GM19099 (cell line): Measurements from ENCODE around the gene LAMA5.

Experiments
- POLR2A ChIP-seq: IDR thresholded peaks from 3 replicates; pipeline ENCODE4 v1.6.1; 2011; ENCODE audit warnings: low read depth; ENCODE audit not compliant: insufficient read length; ENCODE audit errors: extremely low read depth

Gene LAMA5

DNA sequence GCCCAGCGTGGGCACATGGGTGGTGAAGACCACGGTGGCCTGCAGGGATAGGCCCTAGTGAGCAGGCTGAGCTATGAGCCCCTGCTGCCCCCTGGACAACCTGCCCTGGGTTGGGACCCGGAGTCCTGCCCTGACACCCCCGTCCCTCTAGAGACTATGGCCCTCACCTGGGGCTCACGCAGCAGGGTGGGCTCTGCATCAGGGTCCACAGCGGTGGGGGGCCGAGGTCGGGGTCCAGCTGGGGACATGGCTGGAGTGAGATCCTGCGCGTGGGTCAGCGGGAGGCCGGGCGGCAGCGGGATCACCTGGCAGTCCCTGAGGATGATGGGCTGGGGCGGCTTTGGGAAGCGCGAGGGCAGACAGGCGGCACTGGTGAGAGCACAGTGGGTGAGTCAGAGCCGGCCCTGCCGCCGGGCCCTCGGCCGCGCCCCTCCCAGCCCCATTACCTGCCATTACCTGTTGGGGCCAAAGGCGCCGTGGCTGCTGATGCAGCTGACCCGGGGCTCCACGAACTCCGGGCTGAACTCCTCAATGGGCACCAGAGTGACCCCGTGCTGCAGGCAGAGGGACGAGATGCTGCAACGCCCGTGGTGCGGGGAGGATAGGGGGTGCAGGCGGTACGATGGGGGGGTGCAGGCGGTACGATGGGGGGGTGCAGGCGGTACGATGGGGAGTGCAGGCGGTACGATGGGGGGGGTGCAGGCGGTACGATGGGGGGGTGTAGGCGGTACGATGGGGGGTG is 36.4 kb downstream of the LAMA5 start:
- no peak for TF ChIP-seq POLR2A

DNA sequence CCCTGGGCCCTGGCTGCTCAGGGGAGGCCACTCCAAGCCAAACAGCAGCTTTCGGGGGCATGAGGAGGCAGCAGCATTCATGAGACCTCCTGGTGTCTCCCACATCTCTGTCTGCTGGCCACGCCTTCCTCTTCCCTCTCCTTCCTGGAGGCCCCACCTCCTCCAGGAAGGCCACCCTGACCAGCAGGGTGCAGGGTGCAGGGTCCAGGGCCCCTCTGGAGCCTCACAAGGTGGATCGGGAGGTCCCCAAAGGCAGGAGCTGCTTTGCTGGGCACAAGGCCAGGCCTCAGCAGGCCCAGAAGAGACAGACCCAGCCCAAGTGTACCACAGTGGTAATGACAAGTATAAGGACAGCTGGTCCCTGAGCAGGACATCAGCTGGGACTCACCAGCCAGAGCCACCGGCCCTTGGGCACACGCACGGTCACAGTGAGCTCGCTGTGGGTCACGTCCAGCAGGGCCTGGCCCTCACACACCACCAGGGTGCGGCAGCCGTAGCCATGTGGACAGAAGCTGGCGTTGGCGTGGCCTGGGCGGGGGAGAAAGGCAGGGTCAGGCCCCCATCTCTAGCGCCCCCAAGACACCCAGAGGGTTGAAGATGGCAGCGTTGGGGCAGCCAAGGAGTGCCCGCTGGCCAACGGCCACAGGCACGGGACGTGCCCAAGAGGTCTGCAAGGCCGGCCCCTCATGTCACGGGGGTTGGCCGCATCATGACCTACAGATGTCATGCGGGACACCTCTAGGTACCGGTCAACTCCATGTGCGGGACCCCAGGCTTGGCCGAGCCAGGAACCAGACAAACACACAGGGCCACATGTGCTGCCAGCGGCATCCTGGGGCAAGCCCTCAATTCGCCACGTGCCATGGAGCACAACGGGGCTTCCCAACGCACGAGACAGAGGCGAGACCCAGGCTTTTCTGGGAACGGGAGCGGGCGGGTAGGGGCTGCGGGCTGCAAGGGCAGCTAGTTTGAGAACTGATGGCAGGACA is 37.4 kb downstream of the LAMA5 start:
- TF ChIP-seq POLR2A = no peak

DNA sequence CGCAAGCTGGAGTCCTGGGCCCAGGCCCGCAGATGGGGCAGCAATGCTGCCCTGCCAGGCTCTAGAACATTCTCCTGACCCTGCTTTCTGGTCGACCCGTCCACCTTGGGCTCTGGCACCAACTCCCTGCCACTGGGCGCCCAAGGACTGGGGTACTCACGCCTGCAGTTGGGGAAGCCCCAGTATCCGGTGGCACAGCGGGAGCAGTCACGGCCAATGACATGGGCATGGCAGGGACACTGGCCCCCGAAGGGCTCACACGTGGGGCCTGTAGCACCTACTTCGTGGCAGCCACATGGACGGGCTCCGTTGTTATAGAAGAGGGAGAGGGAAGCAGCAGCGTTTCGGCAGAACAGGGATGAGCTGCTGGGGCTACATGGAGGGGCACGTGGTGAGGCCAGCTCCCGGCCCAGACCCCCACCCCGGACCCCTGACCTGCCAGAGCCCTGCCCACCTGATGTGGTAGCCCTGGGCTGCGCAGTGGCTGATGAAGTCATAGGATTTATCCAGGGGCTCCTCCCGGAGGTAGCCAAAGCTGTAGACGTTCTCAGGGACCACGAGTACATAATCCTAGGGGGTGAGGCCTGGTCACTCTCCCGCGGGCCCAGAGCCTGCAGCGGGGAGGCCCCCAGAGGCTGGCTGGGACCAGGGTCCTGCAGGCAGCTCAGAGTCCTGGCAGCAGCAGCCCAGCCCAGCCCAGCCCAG is 38.3 kb downstream of the LAMA5 start:
- no peak for TF ChIP-seq POLR2A

DNA sequence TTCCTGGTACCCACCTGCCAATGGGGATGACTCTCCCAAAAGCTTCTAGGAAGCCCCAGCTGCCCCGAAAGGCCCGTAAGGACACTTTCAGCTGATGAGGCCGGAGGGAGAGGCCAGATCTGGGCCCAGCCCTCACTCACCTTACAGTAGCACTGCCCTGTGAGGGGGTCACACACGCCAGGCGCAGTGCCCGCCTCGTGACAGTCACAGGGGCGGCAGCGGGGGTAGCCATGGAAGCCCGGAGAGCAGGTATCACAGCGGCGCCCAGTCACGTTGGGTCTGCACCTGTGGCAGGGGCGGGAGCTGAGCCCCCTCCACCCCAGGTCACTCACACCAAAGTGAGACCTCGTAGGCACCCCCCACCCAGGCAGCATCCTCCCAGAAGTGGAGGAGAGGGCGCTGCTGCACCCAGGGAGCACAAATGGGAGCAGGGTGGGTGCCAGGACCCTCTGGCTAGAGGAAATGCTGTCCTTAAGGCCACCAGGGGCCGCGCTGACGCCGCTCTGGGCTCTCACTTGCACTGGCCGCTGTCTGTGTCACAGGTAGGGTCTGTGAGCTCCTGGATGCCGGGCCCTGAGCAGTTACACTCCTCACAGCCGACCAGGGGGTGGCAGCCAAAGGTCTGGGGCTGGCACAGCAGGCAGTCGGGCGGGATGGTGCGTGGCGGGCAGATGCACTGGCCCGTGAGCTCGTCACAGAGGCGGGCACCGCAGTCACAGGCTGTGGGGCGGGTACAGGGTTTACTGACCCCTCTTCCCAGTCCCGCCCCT is 39.2 kb downstream of the LAMA5 start:
- TF ChIP-seq POLR2A = no peak

DNA sequence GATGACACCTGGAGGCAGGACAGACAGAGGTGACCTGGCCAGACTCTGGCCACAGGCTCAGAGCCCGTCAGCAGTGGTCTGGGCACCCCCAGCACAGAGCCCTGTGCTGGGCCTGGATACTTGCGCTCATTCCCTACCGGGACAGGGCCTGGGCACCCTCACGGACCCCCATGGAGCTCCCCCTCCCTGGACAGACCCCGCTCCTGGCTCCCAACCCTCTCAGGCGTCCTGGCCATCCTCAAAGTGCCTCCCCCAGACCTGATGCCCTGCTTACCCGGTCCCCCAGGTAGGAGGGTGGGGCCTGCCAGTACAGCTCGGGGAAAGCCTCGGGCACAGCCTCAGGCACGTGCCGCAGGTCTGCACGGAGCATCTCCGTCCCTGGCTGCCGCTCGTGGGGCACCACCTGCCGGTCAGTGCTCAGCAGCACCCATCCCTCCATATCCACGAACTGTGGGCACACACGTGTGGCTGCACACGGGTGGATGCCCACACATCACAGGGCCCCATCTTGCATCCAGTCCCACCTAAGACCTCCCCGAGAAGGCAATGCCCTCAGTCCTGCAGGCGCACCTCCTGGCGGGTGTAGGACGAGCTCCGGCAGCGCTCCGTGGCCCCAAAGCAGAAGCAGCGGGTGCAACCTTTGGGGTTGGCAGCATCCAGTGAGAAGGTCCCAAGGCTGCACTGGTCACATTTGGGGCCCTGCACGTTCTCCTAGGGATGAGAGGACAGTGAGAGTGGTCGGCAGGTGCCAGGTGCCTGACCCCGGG is 40.0 kb downstream of the LAMA5 start:
- TF ChIP-seq POLR2A = no peak

DNA sequence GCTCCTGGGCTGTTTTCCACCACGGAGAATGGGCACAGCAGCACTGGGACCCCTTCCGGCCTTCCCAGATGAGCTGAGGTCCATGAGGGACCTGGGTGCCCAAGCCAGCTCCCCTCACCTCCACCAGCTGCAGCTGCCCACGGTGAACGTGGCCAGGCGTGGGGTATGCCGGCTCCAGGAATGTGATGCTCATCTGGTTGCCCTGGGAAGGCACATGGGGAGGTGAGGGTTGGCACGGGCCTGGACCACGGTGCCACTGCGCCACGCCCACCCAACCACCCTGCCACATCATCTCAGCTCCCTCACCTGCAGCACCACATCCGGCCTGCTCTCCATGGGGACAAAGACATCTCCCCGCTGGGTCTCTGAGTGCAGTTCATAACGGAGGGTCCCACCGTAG is 40.6 kb downstream of the LAMA5 start:
- no peak for TF ChIP-seq POLR2A

DNA sequence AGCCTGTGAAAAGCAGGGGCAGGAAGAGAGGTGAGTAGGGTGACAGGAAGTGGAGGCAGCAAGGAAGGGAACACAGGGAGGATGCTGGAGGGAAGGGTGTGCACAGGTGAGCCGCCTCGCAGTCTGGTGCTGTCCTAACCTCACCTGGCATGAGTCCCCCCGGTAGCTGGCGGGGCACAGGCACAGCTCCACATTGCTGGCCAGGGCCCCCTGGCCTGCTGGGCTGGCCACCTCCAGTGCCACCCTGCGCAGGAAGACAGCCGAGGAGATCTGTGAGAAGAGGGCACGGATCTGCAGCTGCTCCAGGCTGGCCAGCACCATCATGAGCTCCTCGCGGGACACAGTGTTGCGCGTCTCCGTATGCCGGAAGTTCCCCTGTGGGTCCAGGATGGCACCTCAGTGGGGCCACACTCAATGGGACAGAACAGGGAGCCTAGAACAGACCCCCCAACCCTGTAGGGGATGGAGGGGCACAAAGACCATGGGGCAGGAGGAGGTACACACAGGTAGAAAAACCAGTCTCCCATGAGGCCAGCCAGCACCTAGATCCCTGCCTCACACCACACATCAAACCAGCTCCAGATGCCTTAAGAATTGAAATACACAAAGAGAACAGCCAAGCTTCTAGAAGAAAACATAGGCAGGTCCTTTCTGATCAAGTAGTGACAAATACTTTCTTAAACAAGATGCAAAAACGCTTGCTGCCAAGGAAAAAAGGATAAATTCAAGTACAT is 41.8 kb downstream of the LAMA5 start:
- TF ChIP-seq POLR2A = no peak

DNA sequence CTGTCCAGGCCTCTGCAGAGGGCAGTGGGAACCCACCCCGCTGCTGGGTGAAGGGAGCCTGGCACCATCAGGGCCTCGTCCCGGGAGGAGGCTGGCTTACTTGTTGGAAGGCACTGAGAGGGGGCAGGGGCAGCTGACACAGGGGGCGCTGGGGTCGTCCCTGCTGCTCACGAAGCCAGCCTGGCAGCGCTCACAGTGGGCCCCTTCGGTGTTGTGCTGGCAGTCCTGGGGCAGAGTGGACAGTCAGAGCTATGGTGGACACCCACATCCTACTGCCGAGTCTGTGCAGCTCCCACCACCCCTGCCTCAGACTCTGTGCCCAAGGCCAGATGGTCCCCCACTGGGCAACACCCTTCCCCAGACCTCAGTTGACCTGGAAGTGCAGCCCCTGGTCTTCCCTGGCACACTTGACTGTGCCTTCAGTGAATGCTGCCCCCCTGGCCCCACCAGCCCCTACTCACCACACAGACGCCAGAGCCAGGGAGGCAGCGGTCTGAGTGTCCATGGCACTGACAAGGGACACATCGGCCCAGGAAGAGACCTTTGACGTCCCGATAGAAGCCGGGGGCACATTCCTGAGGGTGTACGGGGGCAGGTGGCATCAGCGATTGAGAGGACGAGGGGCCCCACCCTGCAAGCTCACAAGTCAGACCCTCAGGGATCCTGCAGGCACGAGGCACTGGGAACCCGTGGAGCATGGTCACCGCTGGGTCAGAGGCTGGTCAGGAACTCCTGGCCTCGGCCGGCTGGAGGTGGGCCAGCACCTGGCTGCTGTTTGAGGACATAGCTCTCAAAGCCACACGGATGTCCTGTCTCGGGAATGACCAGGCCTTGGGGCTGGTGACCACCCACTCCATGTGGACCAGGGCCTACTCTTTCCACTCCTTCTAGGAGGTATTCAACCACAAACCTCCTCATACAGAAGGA is 42.9 kb downstream of the LAMA5 start:
- TF ChIP-seq POLR2A = no peak

DNA sequence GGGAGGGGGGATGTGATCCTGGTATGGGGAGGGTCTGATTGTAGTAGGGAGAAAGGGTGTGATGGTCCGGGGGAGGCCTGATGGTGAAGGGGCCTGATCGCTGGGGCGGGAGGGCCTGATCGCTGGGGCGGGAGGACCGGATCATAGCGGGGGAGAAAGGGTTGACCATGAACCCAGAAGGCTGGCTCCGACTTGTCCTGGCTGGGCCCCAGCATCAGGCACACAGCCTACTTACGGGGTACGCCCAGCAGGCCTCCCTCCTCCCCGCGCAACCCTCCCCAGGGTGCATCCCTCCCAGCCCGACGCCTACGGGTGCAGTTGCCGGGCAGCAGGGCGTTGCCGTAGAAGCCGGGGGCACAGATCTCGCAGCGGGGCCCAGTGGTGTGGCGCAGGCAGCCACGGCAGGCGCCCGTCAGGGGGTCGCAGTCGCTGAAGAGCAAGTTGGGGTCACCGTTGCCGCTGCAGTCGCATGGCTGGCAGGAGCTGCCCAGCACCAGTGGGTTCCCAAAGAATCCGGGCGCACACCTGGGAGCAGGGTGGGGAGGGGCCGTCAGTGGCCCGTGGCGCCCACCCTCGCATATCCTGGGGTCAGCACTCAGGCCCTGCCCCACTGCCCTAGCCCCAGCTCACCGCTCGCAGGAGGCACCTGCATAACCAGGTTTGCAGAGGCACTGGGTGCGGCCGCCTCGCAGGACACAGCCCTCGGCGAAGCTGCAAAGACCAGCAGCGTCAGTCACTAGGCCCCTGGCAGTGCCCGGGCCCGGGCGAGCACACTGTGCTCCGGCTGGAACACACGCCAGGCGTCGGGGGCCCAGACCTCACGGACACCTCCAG is 43.7 kb downstream of the LAMA5 start:
- no peak for TF ChIP-seq POLR2A

DNA sequence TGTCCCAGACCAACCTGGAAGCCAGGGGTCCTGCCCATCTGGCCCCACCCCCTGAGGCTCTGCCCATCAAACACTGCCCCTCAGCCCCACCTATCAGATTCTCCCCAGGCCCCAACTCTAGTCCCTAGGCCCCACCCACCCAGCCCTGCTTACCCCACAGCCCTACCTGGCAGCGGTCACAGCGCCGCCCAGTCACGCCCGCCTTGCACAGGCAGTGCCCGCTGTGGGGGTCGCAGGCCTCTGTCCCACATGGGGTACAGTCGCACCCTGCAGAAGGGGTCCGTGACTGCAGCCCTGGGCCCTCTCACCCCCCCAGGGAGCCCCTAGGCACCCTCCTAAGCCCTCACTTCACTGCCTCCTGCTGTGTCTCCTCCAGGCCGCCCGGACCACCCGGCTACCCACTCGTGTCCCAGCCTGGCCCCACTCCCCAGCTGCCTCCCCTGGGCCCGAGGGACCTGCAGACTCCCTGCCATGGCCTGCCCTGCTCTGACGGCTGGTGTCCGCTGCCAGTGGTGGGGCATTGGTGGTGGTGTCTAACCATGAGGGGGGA is 44.5 kb downstream of the LAMA5 start:
- no peak for TF ChIP-seq POLR2A

DNA sequence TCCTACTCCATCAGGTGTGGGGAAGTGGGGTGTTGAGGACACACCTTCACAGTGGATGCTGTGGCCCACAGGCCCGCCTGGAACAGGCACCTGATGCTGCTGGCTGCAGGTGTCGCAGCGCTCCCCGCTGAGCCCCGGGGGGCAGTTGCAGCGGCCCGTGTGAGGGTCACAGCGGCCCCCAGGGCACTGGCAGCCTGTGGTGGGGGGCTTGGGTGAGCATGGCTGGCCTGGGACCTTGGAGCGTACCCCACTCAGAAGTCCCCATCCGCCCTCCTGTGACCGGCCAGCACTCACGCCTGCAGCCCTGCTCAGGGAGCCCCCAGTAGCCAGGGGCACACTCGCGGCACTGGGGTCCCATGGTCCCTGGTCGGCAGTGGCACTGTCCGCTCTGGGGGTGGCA is 45.1 kb downstream of the LAMA5 start:
- TF ChIP-seq POLR2A = no peak
